ENCODE data around the gene LRRC45.
A peak's percentile ranks its signal among the peaks of the same experiment; 100 is the strongest.
"Not testable (repeated sequence)": the region's sequence is repeated elsewhere in the genome, so short reads cannot be mapped to it uniquely, and the experiment has no call there.

The LRRC45 gene

DNA sequence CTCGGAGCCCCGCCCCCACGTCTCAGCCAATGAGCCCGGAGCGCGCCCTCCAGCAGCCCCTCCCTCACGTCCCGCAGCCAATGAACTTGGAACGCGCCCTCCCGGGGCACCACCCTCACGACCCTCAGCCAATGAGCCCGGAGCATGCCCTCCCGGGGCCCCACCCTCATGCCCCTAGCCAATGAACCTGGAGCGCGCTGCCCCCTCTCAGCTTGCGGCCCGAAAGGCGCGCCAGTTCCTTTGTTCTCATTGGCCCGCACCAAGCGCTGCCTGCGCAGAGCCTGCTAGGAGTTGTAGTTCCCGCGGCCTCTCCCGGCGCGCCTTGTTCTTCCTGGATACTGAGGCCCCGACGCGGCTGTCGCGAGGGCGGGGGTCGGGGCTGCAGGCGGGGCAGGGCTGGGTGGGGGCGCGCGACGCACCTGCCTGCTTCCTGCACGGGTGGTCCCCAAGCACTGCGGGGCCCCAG is at the start of gene LRRC45:
TSS of gene LRRC45 (plus strand) at position 325 of the 466 bp plus-strand sequence. CDS start 339 bp downstream, outside the sequence.
- peak; percentile 100 for DNase-seq

GRCh38 chr17:81973432-81973831 is 49.7 kb upstream of the LRRC45 start:
- DNase-seq: no peak

DNA sequence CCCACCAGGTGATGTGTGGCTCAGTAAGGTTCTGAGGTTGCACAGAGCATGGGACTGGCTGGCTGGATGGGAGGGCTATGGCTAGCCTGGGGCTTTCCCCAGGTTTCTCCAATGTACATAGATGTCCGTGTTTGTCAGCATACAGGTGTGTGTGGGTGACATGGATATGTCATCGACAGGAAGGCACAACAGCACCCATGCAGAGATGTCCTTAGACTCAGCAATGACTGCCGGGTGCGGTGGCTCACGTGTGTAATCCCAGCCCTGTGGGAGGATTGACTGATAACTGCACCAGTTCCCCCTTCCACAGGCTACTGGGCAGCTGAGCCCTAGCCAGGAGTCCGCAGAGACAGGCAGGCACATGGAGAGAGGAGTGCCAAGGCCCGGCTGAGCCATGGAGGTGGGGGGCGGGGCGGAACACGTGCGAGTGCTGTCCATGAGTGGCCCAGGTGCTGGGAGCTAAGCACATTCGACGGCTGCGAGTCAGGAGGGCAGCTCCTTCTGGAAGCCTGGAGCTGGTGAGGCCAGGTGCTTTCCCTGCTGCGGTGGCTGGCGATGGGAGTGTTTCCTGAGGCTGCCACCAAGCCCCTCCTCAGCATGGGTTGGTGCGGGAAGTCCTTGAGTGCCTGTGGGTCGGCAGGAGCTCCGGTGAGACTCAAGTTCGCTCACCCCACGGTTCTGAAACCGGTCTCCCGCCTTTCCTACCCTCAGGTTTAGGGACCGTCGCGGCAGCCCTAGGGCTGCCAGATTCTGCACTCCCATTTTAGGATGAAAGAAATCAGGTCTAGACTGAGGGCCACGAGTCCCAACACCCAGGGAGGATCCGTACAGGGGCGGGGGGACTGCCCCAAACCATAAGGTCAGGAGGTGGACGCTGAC is 46.5 kb upstream of the LRRC45 start:
- DNase-seq: peak; percentile 25

DNA sequence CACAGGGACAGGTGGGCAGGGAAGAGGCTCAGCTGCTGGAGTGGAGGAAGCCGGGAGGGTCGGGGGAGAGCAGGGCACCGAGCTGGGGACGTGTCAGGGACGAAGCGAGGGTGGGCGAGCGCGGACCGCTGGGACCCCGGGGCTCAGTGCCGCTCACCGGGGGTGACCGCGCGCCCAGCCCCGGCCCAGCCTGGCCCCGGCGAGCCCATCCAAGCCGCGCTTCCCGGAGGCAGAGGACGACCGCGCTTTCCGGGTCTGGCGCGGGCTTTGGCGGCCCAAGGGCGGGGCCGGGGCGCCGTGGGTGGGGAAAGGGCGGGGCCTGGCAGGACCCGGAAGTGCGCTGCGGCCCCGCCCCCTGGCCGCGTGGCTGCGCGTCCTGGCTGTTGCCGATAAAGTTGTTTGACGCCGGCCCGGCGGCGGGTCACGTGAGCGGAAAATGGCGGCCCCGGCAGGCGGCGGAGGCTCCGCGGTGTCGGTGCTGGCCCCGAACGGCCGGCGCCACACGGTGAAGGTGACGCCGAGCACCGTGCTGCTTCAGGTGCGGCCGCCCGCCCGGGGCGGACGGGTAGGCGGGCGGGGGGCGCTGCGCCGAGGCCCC is 45.8 kb upstream of the LRRC45 start, which contains the start of gene ASPSCR1:
TSS of gene ASPSCR1 (plus strand) at position 419 of the 598 bp plus-strand sequence. CDS start at position 437, 18 bp downstream.
- DNase-seq: peak; percentile 95

DNA sequence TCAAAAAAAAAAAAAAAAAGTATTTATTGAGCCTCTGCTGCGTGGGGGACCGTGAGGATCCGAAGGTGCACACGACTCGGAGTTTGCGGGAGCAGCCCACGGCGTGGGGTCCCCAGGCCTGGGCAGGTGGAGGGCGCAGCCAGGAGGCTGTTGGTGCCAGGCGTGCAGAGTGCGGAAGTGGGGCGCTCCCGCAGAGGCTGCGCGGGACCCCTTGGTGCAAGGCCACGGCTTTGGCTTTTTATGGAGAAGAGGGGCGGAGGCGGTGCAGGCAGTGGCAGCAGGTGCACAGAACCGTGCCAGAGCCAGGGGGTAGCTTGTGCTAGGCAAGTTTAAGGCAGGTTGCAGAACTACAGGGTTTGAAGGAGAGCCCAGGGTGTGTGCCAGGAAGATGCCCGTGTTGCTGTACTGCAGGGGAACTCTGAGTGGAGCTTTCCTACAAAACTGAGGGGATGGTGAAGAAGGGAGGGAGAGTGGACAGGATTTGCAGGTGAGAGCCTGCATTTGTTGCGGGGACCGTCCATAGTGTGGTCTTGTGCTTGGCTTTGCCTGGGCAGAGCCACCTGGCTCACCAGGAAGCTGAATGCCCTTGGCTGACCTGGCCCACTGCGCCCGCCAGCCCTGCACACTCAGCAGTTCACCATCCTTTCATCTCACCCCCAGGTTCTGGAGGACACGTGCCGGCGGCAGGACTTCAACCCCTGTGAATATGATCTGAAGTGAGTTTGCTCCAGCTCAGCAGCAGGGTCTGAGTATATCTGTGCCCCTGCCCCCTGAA is 44.4 kb upstream of the LRRC45 start:
- DNase-seq: no peak

GRCh38 chr17:81980122-81980521 is 43.0 kb upstream of the LRRC45 start:
- no peak for DNase-seq

DNA sequence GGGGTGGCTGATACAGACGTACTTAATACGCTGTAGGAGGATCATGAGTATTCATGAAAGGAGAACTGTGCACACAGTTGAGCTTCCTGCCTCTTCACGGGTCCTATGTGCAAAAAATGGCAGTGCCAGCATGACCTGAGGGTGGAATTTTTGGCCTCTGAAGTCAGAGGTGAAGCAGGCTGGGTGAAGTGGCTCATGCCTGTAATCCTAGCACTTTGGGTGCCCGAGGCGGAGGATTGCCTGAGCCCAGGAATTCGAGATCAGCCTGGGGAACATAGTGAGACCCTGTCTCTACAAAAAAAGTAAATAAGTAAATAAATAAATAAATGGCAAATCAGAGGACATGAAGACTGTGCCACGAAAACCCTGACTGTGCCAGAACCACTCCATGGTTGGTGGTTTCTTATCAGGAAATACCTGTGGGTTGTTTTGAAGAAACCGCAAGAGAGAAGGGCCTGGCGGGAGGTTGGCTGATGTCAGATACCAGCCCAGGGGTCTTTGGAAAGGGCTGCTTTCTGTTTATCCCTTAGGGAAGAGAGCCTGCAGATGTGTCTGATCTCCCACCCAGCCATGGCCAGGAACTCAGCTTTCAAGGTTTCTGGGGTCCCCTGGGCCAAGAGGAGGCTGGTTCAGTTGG is 42.3 kb upstream of the LRRC45 start:
- DNase-seq: peak; percentile 26

DNA sequence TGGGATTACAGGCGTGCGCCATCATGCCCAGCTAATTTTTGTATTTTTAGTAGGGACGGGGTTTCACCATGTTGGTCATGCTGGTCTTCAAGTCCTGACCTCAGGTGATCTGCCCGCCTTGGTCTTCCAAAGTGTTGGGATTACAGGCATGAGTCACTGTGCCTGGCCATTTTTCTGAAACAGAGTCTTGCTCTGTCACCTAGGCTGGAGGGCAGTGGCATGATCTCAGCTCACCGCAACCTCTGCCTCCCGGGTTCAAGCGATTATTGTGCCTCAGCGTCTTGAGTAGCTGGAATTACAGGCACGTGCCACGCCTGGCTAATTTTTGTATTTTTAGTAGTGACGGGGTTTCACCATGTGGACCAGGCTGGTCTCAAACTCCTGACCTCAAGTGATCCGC is 41.6 kb upstream of the LRRC45 start:
- not testable (repeated sequence) for DNase-seq

- no peak for DNase-seq
Measured at GRCh38 chr17:81983011-81983638, 40.0 kb upstream of the LRRC45 start.

DNA sequence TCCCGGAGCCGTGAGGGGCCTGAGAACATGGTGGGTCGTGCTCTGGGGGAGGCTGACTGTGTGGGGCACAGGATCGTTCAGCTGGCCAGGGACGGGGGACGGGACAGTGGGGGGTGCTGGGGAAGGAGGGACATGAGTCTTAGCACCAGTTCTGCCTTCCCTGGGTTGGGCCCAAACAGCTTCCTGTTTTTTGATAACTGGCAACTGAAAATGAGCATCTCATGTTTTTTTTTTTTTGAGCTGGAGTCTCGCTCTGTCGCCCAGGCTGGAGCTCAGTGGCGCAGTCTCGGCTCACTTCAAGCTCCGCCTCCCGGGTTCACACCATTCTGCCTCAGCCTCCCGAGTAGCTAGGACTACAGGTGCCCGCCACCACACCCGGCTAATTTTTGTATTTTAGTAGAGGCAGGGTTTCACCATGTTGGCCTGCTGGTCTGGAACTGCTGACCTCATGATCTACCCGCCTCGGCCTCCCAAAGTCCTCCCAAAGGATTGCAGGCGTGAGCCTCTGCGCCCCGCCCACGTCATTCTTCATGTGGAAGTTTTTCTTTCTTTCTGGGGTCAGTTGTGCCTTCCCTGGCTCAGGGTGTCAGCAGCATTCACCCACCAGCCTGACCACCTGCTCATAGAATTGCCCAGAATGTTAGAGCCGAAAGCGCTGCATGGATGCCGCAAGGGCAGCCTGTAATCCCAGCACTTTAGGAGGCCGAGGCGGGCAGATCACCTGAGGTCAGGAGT is 39.3 kb upstream of the LRRC45 start:
- no peak for DNase-seq

DNA sequence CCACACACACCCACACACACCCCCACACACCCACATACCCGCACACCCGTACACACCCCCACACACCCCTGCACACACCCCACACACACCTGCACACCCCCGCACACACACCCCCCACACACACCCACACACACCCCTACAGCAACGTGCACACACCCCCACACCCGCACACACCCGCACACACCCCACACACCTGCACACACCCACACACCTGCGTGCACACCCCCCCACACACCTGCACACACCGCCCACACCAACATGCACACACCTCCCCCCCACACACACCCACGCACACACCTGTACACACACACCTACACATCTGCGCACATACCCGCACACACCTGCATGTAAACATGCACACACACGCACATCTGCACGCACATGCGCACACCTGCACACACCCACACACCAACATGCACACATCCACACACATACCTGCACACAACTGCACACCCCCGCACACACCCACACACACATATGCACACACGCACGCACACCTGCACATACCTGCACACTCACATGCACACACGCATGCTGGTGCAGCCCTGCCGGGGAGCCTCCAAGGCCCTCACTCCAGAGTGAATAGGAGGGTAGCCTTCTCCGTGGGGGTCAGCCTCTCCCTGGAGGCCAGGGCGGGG is 38.2 kb upstream of the LRRC45 start:
- no peak for DNase-seq

DNA sequence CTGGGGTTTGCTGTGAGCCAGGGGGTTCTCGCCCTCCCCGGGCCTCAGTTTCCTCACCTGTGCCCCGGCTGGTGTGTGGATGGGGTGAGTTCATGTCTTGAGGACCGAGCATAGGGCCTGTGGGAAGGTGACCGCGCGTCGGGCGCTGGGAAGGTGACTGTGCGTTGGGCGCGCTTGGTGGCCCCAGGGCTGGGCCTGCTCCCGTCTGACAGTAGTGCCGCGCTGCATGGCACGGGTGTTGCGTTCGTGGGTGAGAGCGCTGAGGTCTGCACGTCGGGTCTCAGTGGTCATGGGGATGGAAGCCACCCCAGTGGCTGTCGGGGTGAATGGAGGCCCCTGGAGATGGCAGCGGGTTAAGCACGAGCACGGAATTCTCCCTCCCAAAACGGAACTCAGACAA is 36.5 kb upstream of the LRRC45 start:
- DNase-seq: no peak

DNA sequence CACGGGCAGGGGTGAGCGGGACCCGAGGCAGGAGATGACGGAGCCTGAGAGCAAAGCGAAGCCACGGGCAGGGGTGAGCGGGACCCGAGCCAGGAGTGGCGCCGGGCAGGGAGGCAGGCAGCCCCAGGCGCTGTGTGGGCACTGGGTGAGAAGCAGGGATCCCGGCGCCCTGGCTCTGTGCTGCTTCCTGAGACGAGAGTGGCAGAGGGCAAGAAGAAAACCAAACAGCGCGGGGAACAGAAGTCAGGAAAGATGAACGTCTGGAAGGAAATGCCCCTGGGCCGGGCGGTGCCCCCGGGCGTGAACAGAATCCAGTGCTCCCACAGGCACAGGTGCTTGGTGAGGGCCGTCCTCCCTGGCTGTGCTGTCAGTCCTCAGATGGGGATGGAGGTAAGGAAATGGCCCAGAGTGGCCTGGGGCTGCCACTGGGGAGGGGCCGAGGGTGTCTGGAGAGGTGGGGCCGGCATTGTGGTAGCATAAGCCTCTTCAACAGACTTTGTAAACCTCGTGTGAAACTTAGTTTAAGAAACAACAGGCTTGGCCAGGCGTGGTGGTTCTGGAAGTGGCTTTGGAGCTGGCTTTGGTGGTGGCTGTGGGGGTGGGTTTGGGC is 35.8 kb upstream of the LRRC45 start:
- DNase-seq: no peak

DNA sequence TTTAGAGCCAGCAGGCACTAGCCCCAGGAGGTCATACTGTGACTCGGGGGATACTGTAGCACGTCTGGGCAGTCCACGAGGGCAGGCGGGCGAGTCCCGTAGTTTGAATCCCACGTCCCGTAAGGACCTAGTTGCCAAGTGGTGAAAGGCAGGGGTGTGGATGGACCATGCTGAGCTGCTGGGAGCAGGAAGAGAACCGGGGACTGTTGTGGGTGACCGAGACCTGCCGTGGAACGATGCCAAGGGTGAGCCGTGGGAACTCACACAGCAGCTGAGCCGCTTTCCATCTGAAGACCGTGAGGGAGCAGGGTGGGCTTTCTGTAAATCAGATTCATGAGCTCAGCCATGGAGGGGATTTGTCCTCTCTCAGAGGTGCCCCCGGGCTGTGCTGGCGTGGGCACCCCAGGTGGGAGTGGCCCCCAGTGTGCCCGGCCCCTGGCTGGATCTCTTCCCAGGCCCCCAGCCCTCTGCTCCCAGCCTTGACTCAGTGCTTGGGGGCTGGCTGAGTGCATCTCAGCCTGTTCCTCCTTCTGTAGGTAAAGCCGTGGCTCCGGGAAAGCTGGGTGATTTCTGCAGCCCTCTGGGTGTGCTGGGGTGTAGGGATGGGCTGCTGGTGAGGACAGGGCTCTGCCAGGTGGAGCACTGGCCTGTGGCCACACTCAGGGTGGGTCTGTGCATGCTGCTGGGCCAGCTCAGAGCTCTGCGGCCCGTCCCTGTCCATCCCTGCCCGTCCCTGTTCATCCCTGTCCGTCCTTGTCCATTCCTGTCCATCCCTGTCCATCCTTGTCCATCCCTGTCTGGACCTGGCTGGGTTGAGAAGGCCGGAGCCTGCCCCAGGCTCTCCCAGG is 32.0 kb upstream of the LRRC45 start:
- no peak for DNase-seq

DNA sequence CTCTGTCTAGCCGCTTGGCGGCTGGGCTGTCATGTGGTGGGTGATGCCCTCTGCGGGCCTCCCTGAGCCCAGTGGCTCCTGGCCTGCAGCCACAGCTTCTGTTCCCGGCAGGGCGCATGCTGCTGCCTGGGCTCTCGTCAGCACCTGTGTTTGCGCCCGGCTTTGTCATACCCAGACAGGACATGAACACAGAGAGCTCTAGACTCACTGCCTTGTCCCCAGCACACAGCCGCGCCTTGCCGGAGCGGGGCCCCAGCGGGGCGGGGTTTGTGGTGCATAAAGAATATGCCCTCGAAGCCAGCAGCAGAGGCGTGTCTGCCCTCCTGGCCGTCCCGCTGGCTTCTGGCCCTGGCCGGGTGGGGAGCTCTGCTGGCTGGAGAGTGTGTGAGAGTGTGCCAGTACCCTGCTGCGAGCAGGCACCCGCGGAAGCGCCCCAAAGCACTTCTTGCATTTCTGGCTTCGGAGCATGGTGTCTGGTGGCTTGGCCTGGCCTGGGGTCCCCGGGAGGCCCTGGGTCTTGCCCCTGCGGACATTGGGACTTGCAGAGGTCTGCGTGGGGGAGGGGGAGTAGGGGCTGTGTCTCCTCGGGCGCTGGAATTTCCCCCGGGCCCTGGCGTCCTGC is 31.3 kb upstream of the LRRC45 start:
- no peak for DNase-seq

GRCh38 chr17:81992306-81993102 is 30.6 kb upstream of the LRRC45 start:
- DNase-seq: no peak

GRCh38 chr17:81993729-81994592 is 29.1 kb upstream of the LRRC45 start:
- DNase-seq: no peak

All from activated CD4-positive, alpha-beta T cell treated with anti-CD3 and anti-CD28 coated beads, Interleukin-10, Interleukin-2, amounts not matched to agents 100 ng/mL and 50 ng/mL, durations not matched to agents 16 hours and 8 hours (primary cell).